ENCODE measurements around the gene KIAA0232.

Gene KIAA0232

DNA sequence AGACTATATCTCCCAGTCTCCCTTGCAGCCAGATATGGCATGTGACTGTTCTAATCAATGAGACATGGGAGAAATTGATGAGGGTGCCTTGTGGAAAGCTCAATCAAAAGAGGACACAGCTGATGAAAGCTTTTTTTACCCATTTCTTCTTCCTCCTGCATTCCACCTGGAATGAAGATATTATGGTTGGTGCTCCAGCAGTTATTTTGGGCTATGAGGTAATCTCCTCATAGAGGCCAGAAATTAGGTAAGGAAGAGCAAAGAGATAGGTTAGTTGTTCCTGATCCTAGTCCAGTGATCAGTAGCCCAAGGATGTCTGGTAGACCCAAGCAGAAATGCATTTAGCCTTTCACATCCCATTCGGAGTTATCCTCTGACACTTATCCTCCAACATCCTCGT is 16.8 kb upstream of the KIAA0232 start:
- Mint-ChIP-seq H3K27ac (no peak overlapping the region), H3K4me3 (no peak overlapping the region), H3K4me1 (peaks cover 31% of the 10 kb centered on the region), H3K36me3 (no peaks in the 10 kb centered on the region), H3K9me3 (no peaks in the 10 kb centered on the region)
- ATAC-seq (no peak), DNase-seq (ENCODE audit: low spot score in 2 of 2) (no peak)

DNA sequence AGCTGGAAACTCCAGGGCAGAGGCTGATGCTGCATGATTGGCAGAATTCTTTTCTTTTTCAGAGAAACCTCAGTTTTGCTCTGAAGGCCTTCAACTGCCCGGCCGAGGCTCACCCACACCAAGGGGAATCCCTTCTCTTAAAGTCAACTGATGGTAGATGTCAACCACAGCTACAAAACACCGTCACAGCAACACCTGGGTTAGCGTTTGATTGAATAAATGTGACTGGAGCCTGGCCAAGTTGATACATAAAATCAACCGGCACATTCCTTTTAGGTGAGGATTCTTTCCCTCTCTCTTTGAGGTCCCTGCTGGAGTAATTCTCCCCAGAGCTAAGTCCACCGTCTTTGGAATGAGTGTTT is 15.2 kb upstream of the KIAA0232 start:
- H3K4me1 Mint-ChIP-seq: peaks cover 26% of the 10 kb centered on the region
- H3K27ac Mint-ChIP-seq: no peak overlapping the region
- no peak for DNase-seq (ENCODE audit: low spot score in 2 of 2)

DNA sequence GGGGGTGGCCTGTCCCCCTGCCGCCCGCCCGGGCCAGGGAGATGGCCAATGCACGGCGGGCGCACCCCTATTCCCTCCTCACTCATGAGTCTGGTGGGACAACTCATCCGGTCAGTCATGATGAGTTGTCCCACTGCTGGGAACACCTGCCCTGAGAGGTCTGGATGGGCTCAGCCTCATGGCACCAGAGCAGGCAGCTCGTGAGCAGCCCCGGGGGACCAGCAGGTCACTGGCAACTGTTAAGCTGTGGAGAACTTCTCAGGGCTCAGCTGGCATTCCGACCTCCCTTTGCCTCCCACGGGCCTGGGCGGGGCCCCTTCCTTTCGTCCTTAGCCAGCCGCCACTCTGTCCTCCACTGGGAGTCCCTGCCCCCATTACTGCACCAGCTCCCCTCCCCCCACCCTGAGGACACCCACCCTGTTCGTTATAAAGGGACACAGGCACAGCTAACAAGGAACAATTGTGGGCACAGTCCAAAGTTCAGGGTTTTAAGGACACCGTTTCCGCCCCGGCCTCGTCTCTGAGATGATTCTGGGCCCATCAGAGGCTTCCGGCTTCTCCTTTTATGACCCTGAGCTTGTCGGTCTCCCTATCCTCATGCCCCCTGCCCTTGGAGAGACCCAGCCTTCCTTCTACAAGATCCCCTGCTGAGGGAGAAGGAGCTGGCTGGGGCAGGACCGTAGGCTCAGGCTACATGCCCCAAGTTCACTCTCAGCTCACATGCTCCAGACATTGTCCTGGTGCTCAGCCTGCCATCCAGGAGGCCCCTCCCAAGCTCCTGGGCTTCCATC is 14.6 kb upstream of the KIAA0232 start:
- Mint-ChIP-seq H3K27ac (no peak overlapping the region), H3K4me3 (no peak overlapping the region), H3K36me3 (no peaks in the 10 kb centered on the region), H3K9me3 (no peaks in the 10 kb centered on the region), H3K4me1 (peaks cover 26% of the 10 kb centered on the region)
- ATAC-seq (no peak), DNase-seq (ENCODE audit: low spot score in 2 of 2) (no peak)

More for the DNA sequence above, 15.2 kb upstream of the KIAA0232 start:
- H3K36me3 Mint-ChIP-seq: no peaks in the 10 kb centered on the region
- H3K4me3 Mint-ChIP-seq: no peak overlapping the region
- no peak for ATAC-seq
- H3K9me3 Mint-ChIP-seq: no peaks in the 10 kb centered on the region

DNA sequence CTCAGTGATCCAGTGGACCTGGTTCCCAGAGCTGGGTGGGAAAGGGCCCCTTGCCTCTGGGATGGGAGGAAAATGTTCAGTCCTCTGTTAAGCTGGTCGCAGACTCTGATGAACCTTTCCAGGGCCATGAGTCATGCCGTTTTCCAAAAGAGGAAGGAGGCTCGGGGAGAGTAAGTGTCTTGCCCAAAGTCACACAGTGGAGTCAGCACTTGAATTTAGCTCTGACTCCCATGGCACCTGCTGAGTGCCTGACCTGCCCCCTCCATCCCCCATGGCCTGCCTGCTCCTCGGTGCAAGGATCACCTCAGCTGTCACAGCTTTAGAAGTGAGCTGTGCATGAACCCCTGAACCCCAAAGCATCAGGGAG is 14.0 kb upstream of the KIAA0232 start:
- H3K27ac Mint-ChIP-seq: no peak overlapping the region

DNA sequence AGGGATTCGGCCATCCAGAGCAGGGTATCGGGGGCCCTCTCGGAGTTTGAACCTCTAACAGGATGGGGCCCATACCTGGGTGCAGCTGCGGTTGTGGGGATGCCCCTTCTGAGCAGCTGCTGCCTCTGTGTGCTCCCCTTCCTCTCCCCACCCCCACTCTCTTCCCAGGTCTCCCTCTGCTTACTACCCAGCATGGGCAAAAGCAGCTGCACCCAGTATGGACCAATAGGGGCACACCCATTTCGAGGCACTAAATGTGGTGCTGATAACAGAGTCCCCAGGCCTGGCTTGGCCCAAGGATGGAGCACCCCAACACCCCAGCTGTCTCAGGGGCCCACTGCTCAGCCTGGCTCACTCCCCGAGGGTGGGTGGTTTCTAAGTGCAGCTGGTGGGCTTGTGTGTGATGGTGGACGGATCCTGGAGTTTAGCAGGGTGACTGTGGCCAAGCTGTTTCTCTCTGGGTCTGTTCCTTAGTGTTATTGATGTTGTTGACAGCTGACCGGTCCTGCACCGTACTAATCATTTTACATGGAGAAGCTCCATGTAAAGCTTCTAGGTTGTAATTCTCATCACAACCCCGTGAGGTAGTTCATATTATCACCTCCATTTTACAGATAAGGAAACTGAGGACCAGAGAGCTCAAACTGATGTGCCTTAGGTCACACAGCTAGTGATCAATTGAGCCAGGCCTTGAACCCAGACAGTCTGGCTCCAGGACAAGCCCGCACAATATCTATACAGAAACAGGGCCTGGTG is 13.1 kb upstream of the KIAA0232 start:
- Mint-ChIP-seq H3K36me3 (no peaks in the 10 kb centered on the region), H3K27ac (no peak overlapping the region), H3K4me3 (no peak overlapping the region), H3K9me3 (no peaks in the 10 kb centered on the region), H3K4me1 (peaks cover 17% of the 10 kb centered on the region)
- DNase-seq (ENCODE audit: low spot score in 2 of 2) (no peak), ATAC-seq (peak; percentile 39)

More for the DNA sequence above, 14.0 kb upstream of the KIAA0232 start:
- Mint-ChIP-seq H3K9me3 (no peaks in the 10 kb centered on the region), H3K36me3 (no peaks in the 10 kb centered on the region), H3K4me3 (no peak overlapping the region), H3K4me1 (peaks cover 21% of the 10 kb centered on the region)
- DNase-seq (ENCODE audit: low spot score in 2 of 2): no peak
- no peak for ATAC-seq

DNA sequence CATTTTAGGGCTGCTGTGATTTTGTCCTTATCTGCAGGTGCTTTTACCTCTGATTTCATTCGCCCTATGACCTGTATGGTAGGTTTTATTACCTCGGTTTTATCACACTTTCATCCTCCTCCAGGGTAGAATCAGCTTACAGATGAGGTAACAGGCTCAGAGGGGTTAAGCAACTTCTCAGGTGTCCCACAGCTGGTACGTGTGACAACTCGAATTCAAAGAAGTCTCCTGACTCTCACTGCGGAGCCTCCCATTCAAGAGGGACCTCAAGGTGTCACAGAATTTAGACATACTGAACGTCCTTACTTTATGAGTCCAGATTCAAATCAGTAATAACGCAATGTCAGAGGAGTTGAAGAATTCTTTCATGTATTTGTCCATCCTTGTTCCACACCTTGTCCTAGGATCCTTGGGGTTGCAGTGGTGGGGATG is 12.5 kb upstream of the KIAA0232 start:
- Mint-ChIP-seq H3K4me1 (peaks cover 17% of the 10 kb centered on the region), H3K27ac (no peak overlapping the region), H3K9me3 (no peaks in the 10 kb centered on the region), H3K4me3 (no peak overlapping the region), H3K36me3 (no peaks in the 10 kb centered on the region)
- DNase-seq (ENCODE audit: low spot score in 2 of 2): no peak
- ATAC-seq: no peak

DNA sequence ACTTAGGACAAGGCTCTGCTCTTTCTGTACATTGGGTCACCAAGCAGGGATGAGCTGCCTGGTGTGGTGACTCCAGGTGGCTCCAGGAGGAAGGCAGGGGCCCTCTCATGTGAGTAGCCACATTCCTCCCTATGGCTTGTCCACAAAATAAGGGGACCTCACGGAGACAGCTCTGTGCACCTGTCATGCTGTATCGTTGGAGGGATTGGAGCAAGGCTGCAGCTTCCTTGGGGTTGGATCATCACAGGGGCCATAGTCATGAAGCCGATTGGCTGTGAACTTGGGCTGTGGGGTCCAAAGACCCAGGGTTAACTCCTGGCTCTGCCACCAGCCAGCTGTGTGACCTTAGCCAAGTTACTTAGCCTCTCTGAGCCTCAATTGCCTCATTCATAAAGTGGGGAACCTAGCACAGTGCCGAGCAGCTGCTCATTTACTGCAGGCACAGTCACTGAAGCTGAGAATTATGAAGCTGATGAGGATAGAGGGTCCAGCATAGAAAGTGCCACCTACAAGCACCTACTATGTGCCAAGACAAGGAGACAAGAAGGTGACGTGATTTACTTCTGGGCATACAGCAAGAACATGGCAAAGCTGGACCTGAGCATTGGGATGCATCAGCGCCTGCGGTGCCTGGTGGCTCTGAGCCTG is 11.8 kb upstream of the KIAA0232 start:
- DNase-seq (ENCODE audit: low spot score in 2 of 2) (no peak), ATAC-seq (no peak)
- H3K27ac Mint-ChIP-seq: no peak overlapping the region
- H3K4me1 Mint-ChIP-seq: peaks cover 17% of the 10 kb centered on the region
- no peaks in the 10 kb centered on the region for H3K9me3 Mint-ChIP-seq
- no peak overlapping the region for H3K4me3 Mint-ChIP-seq
- no peaks in the 10 kb centered on the region for H3K36me3 Mint-ChIP-seq

DNA sequence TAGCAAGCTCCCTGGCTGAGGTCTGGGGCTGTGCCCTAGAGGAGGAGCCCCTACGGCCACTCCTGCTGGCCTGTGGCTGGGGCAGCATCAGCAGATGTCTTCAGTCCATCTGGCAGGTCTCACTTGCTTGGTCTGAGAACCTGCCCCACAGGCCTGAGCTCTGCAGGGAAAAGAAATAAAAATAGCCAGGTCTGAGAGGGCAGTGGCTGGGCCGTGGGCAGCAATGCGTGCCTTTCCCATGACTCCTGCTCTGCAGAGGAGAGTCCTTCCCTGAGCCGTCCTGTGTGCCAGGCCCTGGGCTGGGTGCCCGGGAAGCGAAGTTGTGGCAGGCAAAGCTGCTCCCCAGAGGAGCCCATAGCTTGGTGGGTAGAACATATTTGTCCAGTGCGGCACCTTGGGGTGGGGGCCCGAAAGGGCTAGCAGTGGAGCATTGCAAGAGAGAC is 11.3 kb upstream of the KIAA0232 start:
- no peak for DNase-seq (ENCODE audit: low spot score in 2 of 2)
- H3K4me3 Mint-ChIP-seq: no peak overlapping the region
- H3K36me3 Mint-ChIP-seq: no peaks in the 10 kb centered on the region
- no peak overlapping the region for H3K27ac Mint-ChIP-seq
- no peak for ATAC-seq
- H3K4me1 Mint-ChIP-seq: peaks cover 17% of the 10 kb centered on the region
- H3K9me3 Mint-ChIP-seq: no peaks in the 10 kb centered on the region

DNA sequence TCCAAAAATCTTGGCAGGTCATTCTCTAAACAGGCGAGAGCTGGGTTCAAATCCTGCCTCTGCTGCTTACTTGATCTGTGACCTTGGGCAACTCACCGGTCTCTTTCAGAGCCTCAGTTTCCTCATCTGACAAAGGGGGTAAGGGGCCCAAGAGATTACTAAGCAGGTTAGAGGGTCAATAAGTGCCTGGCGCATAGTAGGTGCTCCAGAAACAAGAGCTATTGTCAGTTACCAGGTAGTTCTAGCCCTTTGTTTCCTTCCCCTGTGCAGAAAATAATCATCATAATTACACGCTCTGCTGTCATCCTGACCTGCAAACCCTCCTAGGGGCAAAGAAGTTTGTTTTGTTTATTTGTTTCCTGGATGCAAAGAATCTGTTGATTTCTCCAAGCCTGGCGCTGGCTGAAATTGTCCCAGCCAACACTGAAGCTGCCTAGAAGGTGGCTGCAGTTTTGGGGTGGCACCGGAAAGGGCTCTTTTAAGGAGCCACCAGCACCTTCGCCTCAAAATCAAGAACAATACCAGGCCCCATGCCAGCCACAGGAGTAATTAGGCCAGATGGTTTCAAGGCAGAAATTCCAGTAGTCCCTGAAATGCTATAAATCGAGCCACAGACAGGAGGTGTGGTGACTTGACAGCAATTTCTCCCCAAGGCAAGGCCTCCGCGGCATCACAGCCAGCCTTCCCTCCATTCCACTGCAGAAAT is 10.2 kb upstream of the KIAA0232 start:
- peaks cover 25% of the 10 kb centered on the region for H3K4me1 Mint-ChIP-seq
- no peak overlapping the region for H3K27ac Mint-ChIP-seq
- DNase-seq (ENCODE audit: low spot score in 2 of 2) (no peak), ATAC-seq (no peak)
- H3K36me3 Mint-ChIP-seq: no peaks in the 10 kb centered on the region
- H3K9me3 Mint-ChIP-seq: no peaks in the 10 kb centered on the region
- no peak overlapping the region for H3K4me3 Mint-ChIP-seq

DNA sequence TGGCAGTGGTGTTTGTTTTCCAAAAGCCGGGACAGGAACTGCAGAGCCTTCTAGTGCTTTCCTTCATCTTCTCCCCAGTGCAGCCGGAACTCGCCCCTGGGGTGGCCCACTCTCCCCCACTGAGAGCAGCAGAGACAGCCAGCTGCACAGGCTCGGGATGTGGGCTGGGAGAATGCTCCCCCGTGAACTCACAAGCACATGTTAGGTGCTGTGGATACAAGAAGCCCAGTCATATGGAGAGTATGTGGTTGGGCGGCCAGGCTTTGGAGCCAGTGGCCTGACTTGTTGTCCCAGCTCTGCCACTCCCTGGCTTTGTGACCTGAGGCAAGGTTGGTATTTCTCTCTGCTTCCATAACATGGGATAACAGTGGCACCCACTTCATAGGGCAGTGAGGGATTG is 9.4 kb upstream of the KIAA0232 start:
- Mint-ChIP-seq H3K9me3 (no peaks in the 10 kb centered on the region), H3K27ac (no peak overlapping the region), H3K4me1 (peaks cover 33% of the 10 kb centered on the region), H3K4me3 (no peak overlapping the region), H3K36me3 (no peaks in the 10 kb centered on the region)
- ATAC-seq (no peak), DNase-seq (ENCODE audit: low spot score in 2 of 2) (no peak)

DNA sequence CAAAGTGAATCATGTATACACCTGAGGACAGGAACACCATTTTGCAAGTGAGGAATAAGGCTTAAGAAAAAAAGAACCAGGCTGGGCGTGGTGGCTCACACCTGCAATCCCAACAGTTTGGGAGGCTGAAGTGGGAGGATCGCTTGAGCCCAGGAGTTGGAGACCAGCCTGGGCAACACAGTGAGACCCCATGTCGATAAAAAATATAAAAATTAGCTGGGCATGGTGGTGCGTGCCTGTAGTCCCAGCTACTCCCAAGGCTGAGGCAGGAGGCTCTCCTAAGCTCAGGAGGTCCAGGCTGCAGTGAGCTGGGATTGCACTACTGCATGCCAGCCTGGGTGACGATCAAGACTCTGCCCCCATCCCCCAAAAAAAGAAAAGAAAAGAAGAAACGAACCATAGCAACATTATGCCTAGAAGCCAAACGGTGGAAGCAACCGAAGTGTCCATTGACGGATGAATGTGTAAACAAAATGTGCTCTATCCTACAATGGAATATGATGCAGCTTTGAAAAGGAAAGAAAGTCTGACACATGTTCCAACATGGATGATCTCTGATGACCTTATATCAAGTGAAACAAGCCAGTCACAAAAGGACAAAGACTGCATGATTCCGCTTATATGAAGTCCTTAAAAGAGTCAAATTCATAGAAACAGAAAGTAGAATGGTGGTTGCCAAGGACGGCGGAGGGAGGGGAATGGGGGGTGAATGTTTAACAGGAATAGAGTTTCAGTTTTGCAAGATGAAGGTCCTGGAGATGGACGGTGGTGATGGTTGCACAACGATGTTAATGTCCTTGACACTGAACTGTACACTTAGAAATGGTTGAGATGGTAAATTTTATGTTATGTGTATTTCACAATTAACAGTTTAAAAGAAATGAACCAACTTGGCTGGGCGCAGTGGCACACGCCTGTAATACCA is 8.6 kb upstream of the KIAA0232 start:
- Mint-ChIP-seq H3K4me3 (no peak overlapping the region), H3K36me3 (no peaks in the 10 kb centered on the region), H3K9me3 (no peaks in the 10 kb centered on the region), H3K27ac (no peak overlapping the region), H3K4me1 (peaks cover 31% of the 10 kb centered on the region)
- no peak for DNase-seq (ENCODE audit: low spot score in 2 of 2)
- no peak for ATAC-seq

DNA sequence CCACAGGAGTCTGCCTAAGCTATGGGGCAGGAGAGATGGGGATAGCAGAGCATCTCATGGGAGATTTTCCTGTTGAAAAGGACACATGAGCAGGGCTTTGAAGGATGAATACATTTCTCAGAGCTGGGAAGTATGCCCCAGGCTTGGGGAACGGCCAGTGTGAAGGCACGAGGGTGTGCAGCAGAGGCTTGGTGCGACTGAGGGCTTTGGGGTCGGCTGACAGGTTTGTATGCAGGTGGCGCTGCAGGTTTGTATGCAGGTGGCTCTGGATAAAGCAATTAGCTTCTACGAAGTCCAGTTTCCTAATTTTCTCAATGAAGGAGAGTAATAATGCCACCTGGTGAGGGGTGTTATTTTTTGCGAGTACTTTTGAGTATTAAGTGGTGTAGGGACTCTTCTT is 6.8 kb upstream of the KIAA0232 start:
- ATAC-seq (no peak), DNase-seq (ENCODE audit: low spot score in 2 of 2) (no peak)
- no peaks in the 10 kb centered on the region for H3K9me3 Mint-ChIP-seq
- peaks cover 22% of the 10 kb centered on the region for H3K4me1 Mint-ChIP-seq
- peak overlapping the region; percentile 54 for H3K27ac Mint-ChIP-seq
- H3K36me3 Mint-ChIP-seq: no peaks in the 10 kb centered on the region
- H3K4me3 Mint-ChIP-seq: no peak overlapping the region

DNA sequence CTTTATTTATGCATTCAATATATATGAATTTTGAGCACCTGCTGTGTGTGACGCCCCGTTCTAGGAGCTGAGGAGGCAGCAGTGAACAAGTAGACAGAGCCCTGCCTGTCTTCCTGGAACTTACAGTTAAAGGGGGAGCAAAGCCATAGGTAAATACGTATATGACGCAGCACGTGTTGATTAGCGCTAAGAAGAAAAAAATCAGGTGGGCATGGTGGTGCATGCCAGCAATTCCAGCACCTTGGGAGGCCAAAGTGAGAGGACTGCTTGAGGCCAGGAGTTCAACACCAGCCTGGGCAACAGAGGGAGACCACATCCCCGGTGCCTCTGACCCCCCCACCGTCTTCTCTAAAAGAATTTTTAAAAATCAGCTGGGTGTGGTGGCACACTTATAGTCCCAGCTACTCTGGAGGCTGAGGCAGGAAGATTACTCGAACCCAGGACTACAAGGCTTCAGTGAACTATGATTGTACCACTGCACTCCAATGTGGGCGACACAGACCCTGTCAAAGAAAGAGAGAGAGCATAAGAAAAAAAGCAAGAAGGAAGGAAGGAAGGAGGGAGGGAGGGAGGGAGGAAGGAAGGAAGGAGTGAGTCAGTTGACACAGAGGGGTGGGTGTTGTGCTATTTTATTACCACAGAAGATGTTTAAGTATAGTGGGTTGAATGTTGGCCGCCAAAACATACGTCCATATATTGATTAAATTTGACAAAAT is 5.4 kb upstream of the KIAA0232 start:
- DNase-seq (ENCODE audit: low spot score in 2 of 2) (no peak), ATAC-seq (peak; percentile 35)
- Mint-ChIP-seq H3K36me3 (peaks cover 5% of the 10 kb centered on the region), H3K9me3 (no peaks in the 10 kb centered on the region), H3K4me1 (peaks cover 34% of the 10 kb centered on the region), H3K27ac (peak overlapping the region; percentile 97), H3K4me3 (peak overlapping the region; percentile 72)
